ENCODE results near the gene ZNF511. TPM values are rescaled to one million over a fixed set of nuclear protein-coding genes. Genes with fewer than 3 reads are reported as not detected.

Gene ZNF511
- total RNA-seq, 2 experiments from 2014 or later, result 58.0 to 60.1 TPM

- peaks cover 18% of the 10 kb centered on the region for H3K4me1 Mint-ChIP-seq (ENCODE audit: low read depth)
- intact Hi-C loops (cut with micrococcal nuclease), result no loop called here
- ChIA-PET CTCF (no interaction called here), POLR2A (interaction anchor here (0.7 kb wide), 1 partner anchor 27 kb away, joined by 3 read pairs; no protein-coding TSS in a partner anchor)
- H3K27ac Mint-ChIP-seq, result no peak overlapping the region
- ATAC-seq (no peak), DNase-seq (no peak)
- no peak overlapping the region for H3K4me3 Mint-ChIP-seq
- H3K36me3 Mint-ChIP-seq (ENCODE audit: low read depth), result peaks cover 27% of the 10 kb centered on the region
- H3K27me3 Mint-ChIP-seq, result no peaks in the 10 kb centered on the region
- TF ChIP-seq CTCF (IDR thresholded peaks at IDR 0.05), result no peak
- no peaks in the 10 kb centered on the region for H3K9me3 Mint-ChIP-seq
Measured at GRCh38 chr10:133282846-133283390, 25.8 kb upstream of the ZNF511 start.

GRCh38 chr10:133283931-133284330 is 24.8 kb upstream of the ZNF511 start:
- ChIA-PET POLR2A (interaction anchor here (0.6 kb wide), 1 partner anchor 12 kb away, joined by 4 read pairs; no protein-coding TSS in a partner anchor), CTCF (no interaction called here)
- Mint-ChIP-seq H3K27ac (no peak overlapping the region), H3K9me3 (no peaks in the 10 kb centered on the region), H3K4me3 (no peak overlapping the region), H3K4me1 (ENCODE audit: low read depth) (peaks cover 7% of the 10 kb centered on the region), H3K27me3 (no peaks in the 10 kb centered on the region), H3K36me3 (ENCODE audit: low read depth) (peaks cover 30% of the 10 kb centered on the region)
- no peak for TF ChIP-seq CTCF (IDR thresholded peaks at IDR 0.05)
- intact Hi-C loops (cut with micrococcal nuclease), result no loop called here
- no peak for ATAC-seq
- no peak for DNase-seq

GRCh38 chr10:133285217-133285616 is 23.5 kb upstream of the ZNF511 start:
- ATAC-seq, result no peak
- intact Hi-C loops (cut with micrococcal nuclease), result no loop called here
- no peak for DNase-seq
- H3K4me1 Mint-ChIP-seq (ENCODE audit: low read depth), result no peaks in the 10 kb centered on the region
- H3K27ac Mint-ChIP-seq, result no peak overlapping the region
- ChIA-PET CTCF (no interaction called here), POLR2A (no interaction called here)
- no peaks in the 10 kb centered on the region for H3K9me3 Mint-ChIP-seq
- peaks cover 33% of the 10 kb centered on the region for H3K36me3 Mint-ChIP-seq (ENCODE audit: low read depth)
- no peaks in the 10 kb centered on the region for H3K27me3 Mint-ChIP-seq
- no peak for TF ChIP-seq CTCF (IDR thresholded peaks at IDR 0.05)
- no peak overlapping the region for H3K4me3 Mint-ChIP-seq

GRCh38 chr10:133286366-133286765 is 22.3 kb upstream of the ZNF511 start:
- intact Hi-C loops (cut with micrococcal nuclease), result no loop called here
- no peak for TF ChIP-seq CTCF (IDR thresholded peaks at IDR 0.05)
- no peaks in the 10 kb centered on the region for H3K27me3 Mint-ChIP-seq
- ATAC-seq (no peak), DNase-seq (no peak)
- peaks cover 37% of the 10 kb centered on the region for H3K36me3 Mint-ChIP-seq (ENCODE audit: low read depth)
- no peak overlapping the region for H3K27ac Mint-ChIP-seq
- H3K4me3 Mint-ChIP-seq, result no peak overlapping the region
- H3K9me3 Mint-ChIP-seq, result no peaks in the 10 kb centered on the region
- ChIA-PET CTCF (no interaction called here), POLR2A (interaction anchor here (1.5 kb wide), 1 partner anchor 8 kb away, joined by 5 read pairs; no protein-coding TSS in a partner anchor)
- no peaks in the 10 kb centered on the region for H3K4me1 Mint-ChIP-seq (ENCODE audit: low read depth)

GRCh38 chr10:133287832-133288500 is 20.7 kb upstream of the ZNF511 start:
- DNase-seq (no peak), ATAC-seq (no peak)
- ChIA-PET POLR2A (no interaction called here), CTCF (no interaction called here)
- no peaks in the 10 kb centered on the region for H3K27me3 Mint-ChIP-seq
- H3K9me3 Mint-ChIP-seq, result no peaks in the 10 kb centered on the region
- H3K27ac Mint-ChIP-seq, result no peak overlapping the region
- no peak overlapping the region for H3K4me3 Mint-ChIP-seq
- H3K36me3 Mint-ChIP-seq (ENCODE audit: low read depth), result peaks cover 40% of the 10 kb centered on the region
- TF ChIP-seq CTCF (IDR thresholded peaks at IDR 0.05), result no peak
- no peaks in the 10 kb centered on the region for H3K4me1 Mint-ChIP-seq (ENCODE audit: low read depth)
- intact Hi-C loops (cut with micrococcal nuclease), result no loop called here

Data from activated CD8-positive, alpha-beta T cell treated with anti-CD3 and anti-CD28 coated beads for 36 hours (primary cell).